NB4 (cell line): Measurements from ENCODE around the gene CALCOCO1.

Source experiments
- DNase-seq: peaks from one replicate; pipeline ENCODE4 v3.0.0; 2010; ENCODE audit warnings: low read depth
- H3K4me3 ChIP-seq: one replicate; pipeline ENCODE4 v1.5.1; 2011; ENCODE audit warnings: mild to moderate bottlenecking, low read depth, low read length, moderate library complexity
- MAX ChIP-seq: IDR thresholded peaks from 2 replicates; pipeline ENCODE4 v1.6.1; 2011; ENCODE audit warnings: low read depth, low read length
- MYC ChIP-seq: IDR thresholded peaks from 2 replicates; pipeline ENCODE4 v1.6.1; 2011; ENCODE audit warnings: low read depth, low read length
- POLR2A ChIP-seq: IDR thresholded peaks from 2 replicates; pipeline ENCODE4 v1.6.1; 2011; ENCODE audit warnings: mild to moderate bottlenecking; ENCODE audit not compliant: insufficient read length; ENCODE audit errors: extremely low read depth
- TF ChIP-seq, protein P1 (sequence below): IDR thresholded peaks from one replicate; pipeline ENCODE4 v1.5.1; 2012; ENCODE audit warnings: low read depth, low read length

Gene CALCOCO1

GRCh38 chr12:53733051-53733806, 6.0 kb upstream of the CALCOCO1 start:
- H3K4me3 ChIP-seq, result no peak overlapping the region
- TF ChIP-seq, protein P1, sequence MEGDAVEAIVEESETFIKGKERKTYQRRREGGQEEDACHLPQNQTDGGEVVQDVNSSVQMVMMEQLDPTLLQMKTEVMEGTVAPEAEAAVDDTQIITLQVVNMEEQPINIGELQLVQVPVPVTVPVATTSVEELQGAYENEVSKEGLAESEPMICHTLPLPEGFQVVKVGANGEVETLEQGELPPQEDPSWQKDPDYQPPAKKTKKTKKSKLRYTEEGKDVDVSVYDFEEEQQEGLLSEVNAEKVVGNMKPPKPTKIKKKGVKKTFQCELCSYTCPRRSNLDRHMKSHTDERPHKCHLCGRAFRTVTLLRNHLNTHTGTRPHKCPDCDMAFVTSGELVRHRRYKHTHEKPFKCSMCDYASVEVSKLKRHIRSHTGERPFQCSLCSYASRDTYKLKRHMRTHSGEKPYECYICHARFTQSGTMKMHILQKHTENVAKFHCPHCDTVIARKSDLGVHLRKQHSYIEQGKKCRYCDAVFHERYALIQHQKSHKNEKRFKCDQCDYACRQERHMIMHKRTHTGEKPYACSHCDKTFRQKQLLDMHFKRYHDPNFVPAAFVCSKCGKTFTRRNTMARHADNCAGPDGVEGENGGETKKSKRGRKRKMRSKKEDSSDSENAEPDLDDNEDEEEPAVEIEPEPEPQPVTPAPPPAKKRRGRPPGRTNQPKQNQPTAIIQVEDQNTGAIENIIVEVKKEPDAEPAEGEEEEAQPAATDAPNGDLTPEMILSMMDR, result no peak
- TF ChIP-seq MYC (no peak), POLR2A (no peak), MAX (no peak)
- DNase-seq, result no peak

DNA sequence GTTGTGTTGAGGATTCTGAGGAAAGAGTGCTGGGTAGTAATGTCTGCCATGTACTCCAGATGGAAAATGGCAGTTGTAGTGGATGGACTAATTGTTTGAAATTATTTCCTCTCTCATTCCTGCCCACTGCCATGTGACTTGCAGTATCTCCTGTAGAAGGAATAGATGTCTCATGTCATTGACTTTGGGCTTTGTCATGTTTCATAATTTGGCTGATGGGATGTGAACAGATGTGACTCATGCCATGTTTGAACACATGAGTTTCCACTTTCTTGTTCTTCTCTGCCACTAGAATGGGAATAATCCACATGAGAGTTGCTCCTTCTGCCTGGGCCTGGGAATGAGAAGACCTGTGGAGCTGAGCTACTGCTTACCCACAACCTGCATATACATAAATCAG, 2.4 kb upstream of the CALCOCO1 start:
- no peak overlapping the region for H3K4me3 ChIP-seq
- TF ChIP-seq POLR2A (no peak), MAX (no peak), MYC (no peak)
- TF ChIP-seq, protein P1, result no peak
- no peak for DNase-seq

- no peak overlapping the region for H3K4me3 ChIP-seq
- TF ChIP-seq POLR2A (no peak), MYC (no peak), MAX (no peak)
- TF ChIP-seq, protein P1, result no peak
- no peak for DNase-seq
Measured at GRCh38 chr12:53728206-53728605, 954 bp upstream of the CALCOCO1 start.

DNA sequence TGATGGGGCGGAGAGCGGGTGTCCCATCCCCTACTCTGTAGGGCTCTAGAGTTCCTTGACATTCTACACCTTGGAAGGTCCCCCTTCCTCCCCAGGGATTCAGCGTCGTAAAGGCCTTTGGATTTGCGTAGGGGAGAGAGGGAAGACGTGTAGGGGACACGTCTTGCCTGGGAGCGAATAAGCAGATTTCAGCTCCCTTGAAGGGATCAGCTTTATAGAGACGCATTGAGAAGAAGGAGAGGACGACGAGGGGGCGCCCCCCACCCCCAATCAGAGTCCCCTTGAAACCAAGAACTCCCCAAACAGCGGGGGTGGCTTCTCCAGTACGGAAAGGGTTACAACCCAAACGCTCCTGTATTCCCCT, 324 bp downstream of the CALCOCO1 start:
- peak; percentile 48 for DNase-seq
- TF ChIP-seq, protein P1, result no peak
- no peak for TF ChIP-seq MAX
- no peak for TF ChIP-seq MYC
- no peak for TF ChIP-seq POLR2A
- peak overlapping the region; percentile 76 for H3K4me3 ChIP-seq

DNA sequence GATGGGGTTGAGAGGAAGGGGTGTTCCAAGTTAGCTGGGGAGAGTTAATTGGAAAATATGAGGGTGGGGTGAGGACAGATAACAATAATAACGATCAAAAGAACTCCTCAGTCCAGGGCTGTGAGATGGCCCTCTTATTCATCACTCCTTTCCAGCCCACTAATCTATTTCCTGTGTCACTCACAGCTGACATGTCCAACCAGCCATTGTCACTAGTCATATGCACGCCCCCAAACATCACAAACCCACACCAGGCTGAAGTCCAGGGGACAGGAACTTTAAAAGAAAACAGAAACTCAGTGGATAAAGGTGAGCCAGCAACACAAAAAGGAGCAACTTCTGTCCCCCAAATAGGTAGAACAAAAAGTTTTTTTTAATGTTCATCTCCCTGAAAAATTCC, 911 bp downstream of the CALCOCO1 start:
- peak overlapping the region; percentile 76 for H3K4me3 ChIP-seq
- TF ChIP-seq, protein P1, result no peak
- TF ChIP-seq MAX (no peak), POLR2A (no peak), MYC (no peak)
- peak; percentile 36 for DNase-seq

DNA sequence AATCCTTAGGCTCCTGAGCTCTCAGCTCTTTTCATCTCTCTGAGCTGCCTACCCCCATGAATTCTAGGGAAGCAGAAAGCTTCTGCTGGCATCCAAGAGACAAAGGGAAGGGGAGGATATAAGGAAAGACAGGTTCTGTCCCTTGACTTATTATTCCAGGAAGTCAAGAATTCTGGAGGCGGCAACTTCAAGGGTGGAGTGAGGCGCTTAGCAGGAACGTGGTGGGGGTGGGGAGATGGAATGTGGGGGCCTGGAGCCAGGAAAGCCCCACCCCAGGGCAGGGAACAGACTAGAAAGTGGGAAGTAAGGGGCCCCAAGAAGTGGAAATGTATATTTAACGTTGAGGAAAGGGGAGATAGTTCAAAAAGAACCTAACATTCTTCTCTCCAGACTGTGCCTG, 1.4 kb downstream of the CALCOCO1 start:
- no peak overlapping the region for H3K4me3 ChIP-seq
- TF ChIP-seq, protein P1, result no peak
- TF ChIP-seq MYC (no peak), POLR2A (no peak), MAX (no peak)
- DNase-seq, result no peak
